Measurements from ENCODE around the gene TUB. TPM values are rescaled to one million over a fixed set of nuclear protein-coding genes. Genes with fewer than 3 reads are reported as not detected.

Gene TUB
- total RNA-seq, 2 experiments from 2014 or later = 0.05 to 0.08 TPM

DNA sequence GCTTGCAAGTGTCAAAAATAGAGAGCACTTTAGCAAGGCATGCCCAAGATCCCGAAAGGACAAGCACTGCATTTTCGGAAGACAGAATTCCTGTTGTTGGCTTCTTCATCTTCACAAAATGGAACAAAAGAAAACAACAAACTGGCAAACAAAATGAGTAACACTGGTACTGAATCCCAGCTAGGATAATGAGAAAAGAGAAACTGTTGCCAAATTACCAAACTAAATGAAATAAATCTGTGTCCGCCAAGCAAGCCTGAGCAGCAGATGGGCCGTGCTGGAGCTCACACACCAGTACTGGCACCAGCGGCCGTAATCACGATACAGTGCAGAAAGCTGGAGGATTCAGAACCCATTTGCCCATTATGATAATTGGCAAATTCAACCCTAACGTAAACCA, 30.6 kb downstream of the TUB start:
- H3K9me3 Mint-ChIP-seq = peaks cover 3% of the 10 kb centered on the region
- H3K27me3 Mint-ChIP-seq = no peaks in the 10 kb centered on the region
- ChIA-PET CTCF (interaction anchor here (1.1 kb wide), 1 partner anchor 12 kb away, joined by 5 read pairs; no protein-coding TSS in a partner anchor), POLR2A (no interaction called here)
- no peak for DNase-seq
- no peaks in the 10 kb centered on the region for H3K36me3 Mint-ChIP-seq (ENCODE audit: low read depth)
- no peak overlapping the region for H3K27ac Mint-ChIP-seq
- no peak overlapping the region for H3K4me3 Mint-ChIP-seq
- no peaks in the 10 kb centered on the region for H3K4me1 Mint-ChIP-seq

DNA sequence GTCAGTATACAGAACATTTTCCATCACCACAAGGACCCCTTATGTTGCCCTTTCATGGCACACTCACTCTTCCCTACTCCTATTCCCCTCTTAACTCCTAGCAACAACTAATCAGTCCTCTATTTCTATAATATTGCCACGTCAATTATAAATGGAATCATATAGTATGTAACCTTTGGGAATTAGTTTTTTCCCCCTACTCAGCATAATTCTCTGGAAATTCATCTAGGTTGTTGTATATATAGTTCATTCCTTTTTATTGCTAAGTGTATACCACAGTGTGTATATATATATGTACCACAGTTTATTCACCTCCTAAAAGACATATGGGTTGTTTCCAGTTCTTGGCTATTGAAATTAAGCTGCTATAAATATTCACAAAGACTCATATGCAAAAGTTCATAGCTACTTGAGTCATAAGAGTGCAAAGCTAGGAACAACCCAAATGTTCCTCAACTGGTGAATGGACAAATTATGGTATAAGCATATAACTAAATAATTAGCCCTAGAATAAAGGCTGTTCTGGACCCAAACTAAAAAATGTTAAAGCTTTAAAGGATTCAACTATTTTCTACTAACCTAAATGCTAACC, 41.3 kb downstream of the TUB start:
- CTCF ChIA-PET = interaction anchor here (0.6 kb wide), 1 partner anchor 22 kb away, joined by 3 read pairs; no protein-coding TSS in a partner anchor
- H3K9me3 Mint-ChIP-seq = peaks cover 3% of the 10 kb centered on the region
- DNase-seq = no peak

GRCh38 chr11:8126649-8127289, 45.8 kb downstream of the TUB start:
- DNase-seq = no peak
- Mint-ChIP-seq H3K4me3 (no peak overlapping the region), H3K9me3 (no peaks in the 10 kb centered on the region), H3K4me1 (no peaks in the 10 kb centered on the region), H3K27ac (no peak overlapping the region), H3K36me3 (ENCODE audit: low read depth) (no peaks in the 10 kb centered on the region), H3K27me3 (peaks cover 2% of the 10 kb centered on the region)
- ChIA-PET POLR2A (no interaction called here), CTCF (interaction anchor here (0.6 kb wide), 1 partner anchor 111 kb away, joined by 5 read pairs; no protein-coding TSS in a partner anchor)

More for the DNA sequence above, 41.3 kb downstream of the TUB start:
- H3K27me3 Mint-ChIP-seq = peaks cover 2% of the 10 kb centered on the region
- H3K4me3 Mint-ChIP-seq = no peak overlapping the region
- POLR2A ChIA-PET = no interaction called here
- H3K36me3 Mint-ChIP-seq (ENCODE audit: low read depth) = peaks cover 6% of the 10 kb centered on the region
- H3K27ac Mint-ChIP-seq = no peak overlapping the region
- no peaks in the 10 kb centered on the region for H3K4me1 Mint-ChIP-seq

DNA sequence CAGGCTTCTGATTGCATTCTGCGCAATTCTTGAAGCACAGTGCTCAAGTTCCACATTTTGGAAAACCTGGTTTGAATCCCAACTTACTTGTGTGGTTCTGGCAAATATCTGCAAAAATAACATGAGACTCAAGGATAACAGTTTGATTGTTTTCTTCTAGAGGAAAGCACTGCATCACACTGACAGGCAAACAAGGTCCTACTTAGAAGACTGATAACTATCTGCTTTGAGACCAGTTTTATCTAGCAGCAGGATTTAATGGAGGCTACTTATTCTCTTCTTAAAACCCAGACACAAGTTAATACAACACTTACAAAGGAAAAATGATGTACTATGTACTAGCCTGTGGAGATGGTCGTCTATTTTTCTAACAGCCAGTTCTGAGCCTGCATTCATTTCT, 46.4 kb downstream of the TUB start:
- no peaks in the 10 kb centered on the region for H3K9me3 Mint-ChIP-seq
- ChIA-PET CTCF (no interaction called here), POLR2A (no interaction called here)

GRCh38 chr11:8138526-8138925, 57.5 kb downstream of the TUB start:
- Mint-ChIP-seq H3K36me3 (ENCODE audit: low read depth) (peaks cover 5% of the 10 kb centered on the region), H3K4me1 (no peaks in the 10 kb centered on the region), H3K9me3 (peaks cover 1% of the 10 kb centered on the region), H3K4me3 (no peak overlapping the region), H3K27ac (no peak overlapping the region), H3K27me3 (no peaks in the 10 kb centered on the region)
- POLR2A ChIA-PET = no interaction called here
- DNase-seq = no peak
- CTCF ChIA-PET = no interaction called here

More for the DNA sequence above, 46.4 kb downstream of the TUB start:
- H3K4me1 Mint-ChIP-seq = no peaks in the 10 kb centered on the region
- no peaks in the 10 kb centered on the region for H3K36me3 Mint-ChIP-seq (ENCODE audit: low read depth)
- no peak overlapping the region for H3K4me3 Mint-ChIP-seq
- no peak for DNase-seq
- H3K27ac Mint-ChIP-seq = no peak overlapping the region
- peaks cover 2% of the 10 kb centered on the region for H3K27me3 Mint-ChIP-seq

DNA sequence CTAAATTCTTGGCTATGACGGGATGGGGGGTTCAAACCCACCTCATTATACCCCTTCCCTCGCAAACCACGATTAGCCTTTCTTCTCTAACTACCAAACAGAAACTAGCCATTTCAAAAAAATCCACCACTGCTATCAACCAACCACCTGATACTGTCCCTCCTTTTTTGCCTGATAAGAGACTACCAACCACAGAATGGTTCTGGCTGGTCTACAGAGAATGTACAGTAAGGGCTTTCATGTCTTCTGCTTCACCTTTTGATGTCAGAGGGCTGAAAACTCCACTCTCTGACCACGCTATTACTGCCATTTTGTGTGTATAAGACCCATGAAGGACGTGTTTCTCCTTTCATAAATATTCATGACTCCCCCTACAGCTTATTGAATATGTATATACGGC, 68.7 kb downstream of the TUB start:
- no peaks in the 10 kb centered on the region for H3K9me3 Mint-ChIP-seq
- H3K27me3 Mint-ChIP-seq = no peaks in the 10 kb centered on the region
- no peak overlapping the region for H3K4me3 Mint-ChIP-seq
- H3K27ac Mint-ChIP-seq = no peak overlapping the region
- ChIA-PET POLR2A (no interaction called here), CTCF (no interaction called here)
- H3K4me1 Mint-ChIP-seq = no peaks in the 10 kb centered on the region
- no peak for DNase-seq
- no peaks in the 10 kb centered on the region for H3K36me3 Mint-ChIP-seq (ENCODE audit: low read depth)

Other genes starting within 250 kb of the TUB start
- gene OR10A6, start 149.9 kb upstream of the TUB start, total RNA-seq = not detected
- not detected for gene OR10A3, start 139.5 kb upstream of the TUB start, total RNA-seq
- not detected for gene NLRP10, start 115.8 kb upstream of the TUB start, total RNA-seq
- gene EIF3F, start 93.9 kb upstream of the TUB start, total RNA-seq = 100 to 1,000 TPM; 227 to 229 TPM
- 1 to 10 TPM; 3.4 to 4.8 TPM for gene RIC3, start 87.8 kb downstream of the TUB start, total RNA-seq
- gene LMO1, start 182.7 kb downstream of the TUB start, total RNA-seq = not detected